H9 (cell line): ENCODE data around the gene APOM. TPM values are rescaled to one million over a fixed set of nuclear protein-coding genes. Genes with fewer than 3 reads are reported as not detected.

ENCODE experiments used
- DNase-seq: peaks from one replicate; pipeline ENCODE4 v3.0.0-alpha.2; 2017
- H2AFZ ChIP-seq: one replicate; pipeline ENCODE4 v1.6.1; 2013; ENCODE audit warnings: mild to moderate bottlenecking, low read length, control low read depth, moderate library complexity
- H2AK5ac ChIP-seq: 2 replicates; pipeline ENCODE4 v1.6.1; 2013; ENCODE audit warnings: low read length, control low read depth, mixed read lengths; ENCODE audit not compliant: insufficient read length
- H2BK120ac ChIP-seq: one replicate; pipeline ENCODE4 v1.6.1; 2013; ENCODE audit warnings: low read depth, mild to moderate bottlenecking, low read length, control low read depth, inconsistent platforms; ENCODE audit not compliant: poor library complexity, severe bottlenecking
- H2BK12ac ChIP-seq: 2 replicates; pipeline ENCODE4 v1.6.1; 2013; ENCODE audit warnings: low read length, control low read depth, mixed read lengths, low read depth; ENCODE audit not compliant: insufficient read length
- H2BK15ac ChIP-seq: 2 replicates; pipeline ENCODE4 v1.6.1; 2013; ENCODE audit warnings: low read depth, low read length, control low read depth
- H2BK20ac ChIP-seq: one replicate; pipeline ENCODE4 v1.6.1; 2013; ENCODE audit warnings: low read depth, mild to moderate bottlenecking, low read length, control low read depth, inconsistent platforms; ENCODE audit not compliant: poor library complexity, severe bottlenecking
- H2BK5ac ChIP-seq: 2 replicates; pipeline ENCODE4 v1.6.1; 2013; ENCODE audit warnings: low read length, control low read depth, mixed read lengths; ENCODE audit not compliant: insufficient read length
- H3K14ac ChIP-seq: 2 replicates; pipeline ENCODE4 v1.6.1; 2013; ENCODE audit warnings: low read length, control low read depth; ENCODE audit not compliant: insufficient read depth
- H3K18ac ChIP-seq: 2 replicates; pipeline ENCODE4 v1.6.1; 2013; ENCODE audit warnings: low read depth, mild to moderate bottlenecking, mixed read lengths, low read length, control low read depth; ENCODE audit not compliant: insufficient read length
- H3K23ac ChIP-seq: 2 replicates; pipeline ENCODE4 v1.6.1; 2013; ENCODE audit warnings: low read length, control low read depth, mixed read lengths, low read depth; ENCODE audit not compliant: insufficient read length
- H3K23me2 ChIP-seq: 2 replicates; pipeline ENCODE4 v1.6.1; 2013; ENCODE audit warnings: low read depth, mild to moderate bottlenecking, mixed read lengths, low read length, control low read depth; ENCODE audit not compliant: insufficient read length, poor library complexity, severe bottlenecking
- H3K27ac ChIP-seq: 2 replicates; pipeline ENCODE4 v1.5.1; 2013; ENCODE audit warnings: low read length, control low read depth, mixed read lengths, low read depth; ENCODE audit not compliant: insufficient read length
- H3K27me3 ChIP-seq: 2 replicates; pipeline ENCODE4 v1.6.1; 2013; ENCODE audit warnings: low read length, control low read depth, inconsistent platforms; ENCODE audit not compliant: insufficient read depth
- H3K4ac ChIP-seq: 2 replicates; pipeline ENCODE4 v1.6.1; 2013; ENCODE audit warnings: low read depth, mild to moderate bottlenecking, control low read depth, inconsistent platforms, low read length, moderate library complexity
- H3K4me1 ChIP-seq: 2 replicates; pipeline ENCODE4 v1.6.1; 2013; ENCODE audit warnings: low read length, control low read depth, inconsistent platforms; ENCODE audit not compliant: insufficient read depth
- H3K4me2 ChIP-seq: 2 replicates; pipeline ENCODE4 v1.6.1; 2013; ENCODE audit warnings: low read length, control low read depth, mixed read lengths; ENCODE audit not compliant: insufficient read length, insufficient read depth
- H3K56ac ChIP-seq: 2 replicates; pipeline ENCODE4 v1.6.1; 2013; ENCODE audit warnings: low read depth, mild to moderate bottlenecking, mixed read lengths, low read length, control low read depth; ENCODE audit not compliant: insufficient read length
- H3K79me1 ChIP-seq: 2 replicates; pipeline ENCODE4 v1.6.1; 2013; ENCODE audit warnings: low read depth, mild to moderate bottlenecking, moderate library complexity, low read length, control low read depth, inconsistent platforms; ENCODE audit not compliant: insufficient read depth, poor library complexity, severe bottlenecking
- H3K79me2 ChIP-seq: 2 replicates; pipeline ENCODE4 v1.6.1; 2013; ENCODE audit warnings: low read length, control low read depth, inconsistent platforms; ENCODE audit not compliant: insufficient read depth
- H3K9ac ChIP-seq: 2 replicates; pipeline ENCODE4 v1.6.1; 2013; ENCODE audit warnings: low read length, control low read depth, mixed read lengths; ENCODE audit not compliant: insufficient read length; ENCODE audit errors: extremely low read depth
- H3K9me3 ChIP-seq: one replicate; pipeline ENCODE4 v1.6.1; 2013; ENCODE audit warnings: low read depth, low read length, inconsistent platforms; ENCODE audit not compliant: control insufficient read depth
- H3T11ph ChIP-seq: one replicate; pipeline ENCODE4 v1.6.1; 2013; ENCODE audit warnings: mild to moderate bottlenecking, low read length, control low read depth, inconsistent platforms
- H4K20me1 ChIP-seq: one replicate; pipeline ENCODE4 v1.6.1; 2013; ENCODE audit not compliant: control insufficient read depth, insufficient read length, insufficient read depth
- H4K5ac ChIP-seq: 2 replicates; pipeline ENCODE4 v1.6.1; 2013; ENCODE audit warnings: low read depth, mild to moderate bottlenecking, mixed read lengths, low read length, control low read depth; ENCODE audit not compliant: insufficient read length
- H4K8ac ChIP-seq: replicated peaks from 2 replicates; pipeline ENCODE4 v1.6.1; 2013; ENCODE audit warnings: low read length, control low read depth, mixed read lengths, low read depth; ENCODE audit not compliant: insufficient read length
- H4K91ac ChIP-seq: 2 replicates; pipeline ENCODE4 v1.6.1; 2013; ENCODE audit warnings: low read depth, mild to moderate bottlenecking, moderate library complexity, mixed read lengths, low read length, control low read depth; ENCODE audit not compliant: insufficient read length
- H3K27ac Mint-ChIP-seq, 3 experiments: 2 replicates in 2 of 3; 3 replicates in 1 of 3; pipeline ENCODE4 v1.8.0; 2020 to 2021; ENCODE audit warnings: mixed read lengths in 3 of 3, mild to moderate bottlenecking in 1 of 3, moderate library complexity in 1 of 3
- H3K27me3 Mint-ChIP-seq: 2 replicates; pipeline ENCODE4 v1.8.0; 2021; ENCODE audit warnings: low read depth, mild to moderate bottlenecking, moderate library complexity, mixed read lengths
- H3K36me3 Mint-ChIP-seq, 3 experiments: 2 replicates in 2 of 3; 3 replicates in 1 of 3; pipeline ENCODE4 v1.8.0; 2020 to 2021; ENCODE audit warnings: low read depth in 3 of 3, mixed read lengths in 3 of 3; ENCODE audit not compliant: insufficient read depth in 1 of 3
- H3K4me1 Mint-ChIP-seq, 2 experiments: 2 replicates each; pipeline ENCODE4 v1.8.0; 2020; ENCODE audit warnings: mixed read lengths in 2 of 2
- H3K4me3 Mint-ChIP-seq, 2 experiments: 2 replicates in 1 of 2; 3 replicates in 1 of 2; pipeline ENCODE4 v1.8.0; 2020 to 2021; ENCODE audit warnings: mild to moderate bottlenecking in 2 of 2, mixed read lengths in 2 of 2, moderate library complexity in 1 of 2
- H3K9me3 Mint-ChIP-seq, 2 experiments: 2 replicates in 1 of 2; 3 replicates in 1 of 2; pipeline ENCODE4 v1.8.0; 2020; ENCODE audit warnings: mild to moderate bottlenecking in 2 of 2, mixed read lengths in 2 of 2, moderate library complexity in 1 of 2
- whole genome bisulfite sequencing: extraction: QIAGEN DNeasy Blood & Tissue Kit; methylation state at CpG from one replicate; pipeline ENCODE4 v1.1.7; 2013; ENCODE audit warnings: missing lambda C conversion rate, low lambda C conversion rate, mixed read lengths; ENCODE audit not compliant: insufficient read length; ENCODE audit errors: extremely low coverage; 5-methylcytosine and 5-hydroxymethylcytosine counted together
- total RNA-seq: library from RNA; stranded (reverse); gene quantifications from 2 replicates; pipeline ENCODE4 v1.2.1, GENCODE V29; 2021
- TF ChIP-seq, protein P1 (sequence below): fragments of 200-600 bp; sonication (generic); conservative IDR thresholded peaks from 3 replicates; pipeline ENCODE4 v1.8.0; 2021; ENCODE audit warnings: antibody characterized with exemption, mild to moderate bottlenecking

APOM gene
- total RNA-seq, 1 experiment from 2014 or later = 3.6 TPM

- H3K4me3 Mint-ChIP-seq = peak overlapping the region; percentile 26 to 31; a peak in 4 of 5 replicates
- H3K27ac Mint-ChIP-seq = no peak overlapping the region
- peaks cover 20 to 33% of the 10 kb centered on the region in 2 experiments for H3K4me1 Mint-ChIP-seq
Observed at GRCh38 chr6:31654574-31655348, 933 bp upstream of the APOM start.

More at GRCh38 chr6:31654574-31655348, 933 bp upstream of the APOM start:
- Histone ChIP-seq H3K4ac (no peak overlapping the region), H3T11ph (no peak overlapping the region), H2BK5ac (no peak overlapping the region), H4K20me1 (no peaks in the 10 kb centered on the region), H2BK20ac (no peak overlapping the region), H3K27ac (no peak overlapping the region), H2BK12ac (no peak overlapping the region), H3K23me2 (peaks cover 11% of the 10 kb centered on the region), H2AFZ (no peak overlapping the region), H3K18ac (no peak overlapping the region), H3K23ac (no peak overlapping the region), H2BK15ac (no peak overlapping the region), H2BK120ac (no peak overlapping the region), H4K91ac (no peak overlapping the region), H3K14ac (no peak overlapping the region), H3K4me2 (no peak overlapping the region), H4K8ac (no peak overlapping the region), H3K79me1 (peaks cover 16% of the 10 kb centered on the region), H3K56ac (no peak overlapping the region), H2AK5ac (no peak overlapping the region), H3K4me1 (no peaks in the 10 kb centered on the region), H3K9ac (no peak overlapping the region), H3K9me3 (no peaks in the 10 kb centered on the region), H4K5ac (no peak overlapping the region), H3K79me2 (peaks cover 9% of the 10 kb centered on the region; the same call in 1 of the 2 replicates), H3K27me3 (no peaks in the 10 kb centered on the region)
- TF ChIP-seq, protein P1, sequence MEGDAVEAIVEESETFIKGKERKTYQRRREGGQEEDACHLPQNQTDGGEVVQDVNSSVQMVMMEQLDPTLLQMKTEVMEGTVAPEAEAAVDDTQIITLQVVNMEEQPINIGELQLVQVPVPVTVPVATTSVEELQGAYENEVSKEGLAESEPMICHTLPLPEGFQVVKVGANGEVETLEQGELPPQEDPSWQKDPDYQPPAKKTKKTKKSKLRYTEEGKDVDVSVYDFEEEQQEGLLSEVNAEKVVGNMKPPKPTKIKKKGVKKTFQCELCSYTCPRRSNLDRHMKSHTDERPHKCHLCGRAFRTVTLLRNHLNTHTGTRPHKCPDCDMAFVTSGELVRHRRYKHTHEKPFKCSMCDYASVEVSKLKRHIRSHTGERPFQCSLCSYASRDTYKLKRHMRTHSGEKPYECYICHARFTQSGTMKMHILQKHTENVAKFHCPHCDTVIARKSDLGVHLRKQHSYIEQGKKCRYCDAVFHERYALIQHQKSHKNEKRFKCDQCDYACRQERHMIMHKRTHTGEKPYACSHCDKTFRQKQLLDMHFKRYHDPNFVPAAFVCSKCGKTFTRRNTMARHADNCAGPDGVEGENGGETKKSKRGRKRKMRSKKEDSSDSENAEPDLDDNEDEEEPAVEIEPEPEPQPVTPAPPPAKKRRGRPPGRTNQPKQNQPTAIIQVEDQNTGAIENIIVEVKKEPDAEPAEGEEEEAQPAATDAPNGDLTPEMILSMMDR = no peak
- peaks cover 10 to 36% (median 30%) of the 10 kb centered on the region in 3 experiments; a peak in 6 of 7 replicates for H3K36me3 Mint-ChIP-seq
- no peak for DNase-seq
- no peaks in the 10 kb centered on the region for H3K27me3 Mint-ChIP-seq
- WGBS = no CpG with 5 or more reads among the region's 8 CpGs
- no peaks in the 10 kb centered on the region for H3K9me3 Mint-ChIP-seq
